Neutrophil (primary cell): ENCODE measurements around the gene DIP2C.

ENCODE experiments used
- H3K27ac ChIP-seq: fragments of 200-600 bp; sonication (generic); 2 replicates; pipeline ENCODE4 v1.5.1; 2016; ENCODE audit warnings: mild to moderate bottlenecking, moderate library complexity
- H3K27me3 ChIP-seq: fragments of 200-600 bp; sonication (generic); 2 replicates; pipeline ENCODE4 v1.6.0; 2016; ENCODE audit warnings: mild to moderate bottlenecking
- H3K36me3 ChIP-seq: fragments of 200-600 bp; sonication (generic); 2 replicates; pipeline ENCODE4 v1.5.1; 2017
- H3K4me1 ChIP-seq, 2 experiments: fragments of 200-600 bp in 1 of 2; sonication (generic) in 1 of 2; 1 replicate in 1 of 2; 2 replicates in 1 of 2; pipeline versions ENCODE4 v1.5.1 to v1.6.1; 2013 to 2016; ENCODE audit warnings: low read depth in 1 of 2, low read length in 1 of 2, mild to moderate bottlenecking in 1 of 2, moderate library complexity in 1 of 2; ENCODE audit not compliant: control insufficient read depth in 1 of 2, insufficient read depth in 1 of 2
- H3K4me3 ChIP-seq, 2 experiments: fragments of 200-600 bp in 1 of 2; sonication (generic) in 1 of 2; 1 replicate in 1 of 2; 2 replicates in 1 of 2; pipeline ENCODE4 v1.5.1; 2013 to 2016; ENCODE audit warnings: low read depth in 1 of 2, low read length in 1 of 2, mild to moderate bottlenecking in 1 of 2, moderate library complexity in 1 of 2
- H3K9me3 ChIP-seq: fragments of 200-600 bp; sonication (generic); 2 replicates; pipeline ENCODE4 v1.5.1; 2016
- TF ChIP-seq, protein P1 (sequence below): fragments of 200-600 bp; sonication (generic); IDR thresholded peaks from 2 replicates; pipeline ENCODE4 v1.5.1; 2016; ENCODE audit warnings: antibody characterized with exemption

Gene DIP2C

DNA sequence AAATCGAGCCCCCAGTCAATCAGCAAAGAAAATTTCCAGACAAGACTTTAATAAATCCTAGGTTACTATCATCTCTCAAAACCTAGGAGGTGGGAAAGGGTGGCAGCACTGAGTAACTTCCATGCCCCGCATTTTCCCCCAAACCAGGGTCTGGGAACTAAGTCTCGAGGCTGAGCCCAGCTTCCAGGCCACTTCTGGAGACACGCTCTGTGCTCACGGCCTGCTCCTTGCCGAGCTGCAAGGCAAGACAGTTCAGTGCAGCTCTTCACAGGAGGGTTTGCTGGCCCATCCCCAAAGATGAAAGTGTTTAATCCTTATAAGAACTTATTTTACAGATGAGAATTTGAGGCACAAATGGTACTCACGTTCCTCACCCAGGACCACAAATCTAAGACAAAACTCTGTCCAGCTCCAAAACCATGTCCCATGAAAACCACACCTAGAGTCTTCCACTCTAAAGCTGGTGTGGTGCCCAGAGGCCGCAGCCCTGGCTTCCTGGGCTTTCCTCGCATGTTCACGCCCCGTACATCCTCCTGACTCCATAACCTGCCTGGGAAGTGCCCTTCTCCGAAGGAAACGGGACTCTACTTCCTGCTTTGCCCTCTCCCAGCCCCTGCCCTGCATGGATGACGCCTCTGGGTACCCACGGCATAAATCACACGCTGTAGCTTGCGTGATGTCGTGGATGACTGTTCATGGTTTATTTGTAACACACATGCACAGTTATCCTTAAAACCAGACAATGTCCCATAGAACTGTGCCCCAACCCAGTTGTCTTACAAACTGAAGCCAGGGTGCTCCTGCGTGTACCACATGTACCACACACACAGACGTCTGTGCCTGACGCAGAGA lies 201.2 kb downstream of the DIP2C start:
- peaks cover 42% of the 10 kb centered on the region for H3K27me3 ChIP-seq
- no peaks in the 10 kb centered on the region for H3K9me3 ChIP-seq
- H3K4me1 ChIP-seq: peaks cover 0 to 5% of the 10 kb centered on the region in 2 experiments
- H3K4me3 ChIP-seq: no peak overlapping the region
- TF ChIP-seq, protein P1, sequence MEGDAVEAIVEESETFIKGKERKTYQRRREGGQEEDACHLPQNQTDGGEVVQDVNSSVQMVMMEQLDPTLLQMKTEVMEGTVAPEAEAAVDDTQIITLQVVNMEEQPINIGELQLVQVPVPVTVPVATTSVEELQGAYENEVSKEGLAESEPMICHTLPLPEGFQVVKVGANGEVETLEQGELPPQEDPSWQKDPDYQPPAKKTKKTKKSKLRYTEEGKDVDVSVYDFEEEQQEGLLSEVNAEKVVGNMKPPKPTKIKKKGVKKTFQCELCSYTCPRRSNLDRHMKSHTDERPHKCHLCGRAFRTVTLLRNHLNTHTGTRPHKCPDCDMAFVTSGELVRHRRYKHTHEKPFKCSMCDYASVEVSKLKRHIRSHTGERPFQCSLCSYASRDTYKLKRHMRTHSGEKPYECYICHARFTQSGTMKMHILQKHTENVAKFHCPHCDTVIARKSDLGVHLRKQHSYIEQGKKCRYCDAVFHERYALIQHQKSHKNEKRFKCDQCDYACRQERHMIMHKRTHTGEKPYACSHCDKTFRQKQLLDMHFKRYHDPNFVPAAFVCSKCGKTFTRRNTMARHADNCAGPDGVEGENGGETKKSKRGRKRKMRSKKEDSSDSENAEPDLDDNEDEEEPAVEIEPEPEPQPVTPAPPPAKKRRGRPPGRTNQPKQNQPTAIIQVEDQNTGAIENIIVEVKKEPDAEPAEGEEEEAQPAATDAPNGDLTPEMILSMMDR: no peak
- no peaks in the 10 kb centered on the region for H3K36me3 ChIP-seq
- no peak overlapping the region for H3K27ac ChIP-seq

DNA sequence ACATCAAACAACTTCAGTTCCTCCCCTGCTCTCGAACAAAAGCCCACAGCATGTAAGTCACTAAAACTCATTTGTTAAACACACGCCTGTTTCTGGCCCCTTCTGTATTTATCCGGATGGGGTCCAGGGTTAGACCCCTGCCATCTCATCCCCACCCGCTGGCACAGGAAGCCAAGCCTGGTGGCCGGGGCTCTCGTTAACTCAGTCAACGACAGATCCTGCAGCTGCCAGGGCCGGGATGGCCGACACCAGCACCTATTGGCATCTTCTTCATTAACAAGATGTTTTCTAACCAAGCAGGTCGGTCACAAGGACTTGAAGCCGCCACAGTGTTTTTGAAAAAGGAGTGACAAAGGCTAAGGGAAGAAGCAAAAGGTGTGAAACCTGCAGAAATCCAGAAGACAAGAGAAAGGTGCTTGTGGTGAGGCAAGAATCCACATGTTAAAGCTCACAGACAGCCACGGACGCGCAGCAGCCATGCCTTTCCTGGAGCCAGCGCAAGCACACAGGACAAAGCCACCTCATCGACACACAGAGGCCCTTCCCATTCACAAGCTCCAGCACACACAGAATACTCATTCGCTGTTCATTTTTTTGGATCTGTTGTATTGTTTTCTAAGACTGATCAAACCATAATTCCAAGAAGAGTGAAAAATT lies 202.7 kb downstream of the DIP2C start:
- Histone ChIP-seq H3K9me3 (no peaks in the 10 kb centered on the region), H3K36me3 (no peaks in the 10 kb centered on the region), H3K4me1 (peaks cover 0 to 5% of the 10 kb centered on the region in 2 experiments), H3K27ac (no peak overlapping the region), H3K4me3 (no peak overlapping the region), H3K27me3 (peaks cover 28% of the 10 kb centered on the region)
- TF ChIP-seq, protein P1: no peak

DNA sequence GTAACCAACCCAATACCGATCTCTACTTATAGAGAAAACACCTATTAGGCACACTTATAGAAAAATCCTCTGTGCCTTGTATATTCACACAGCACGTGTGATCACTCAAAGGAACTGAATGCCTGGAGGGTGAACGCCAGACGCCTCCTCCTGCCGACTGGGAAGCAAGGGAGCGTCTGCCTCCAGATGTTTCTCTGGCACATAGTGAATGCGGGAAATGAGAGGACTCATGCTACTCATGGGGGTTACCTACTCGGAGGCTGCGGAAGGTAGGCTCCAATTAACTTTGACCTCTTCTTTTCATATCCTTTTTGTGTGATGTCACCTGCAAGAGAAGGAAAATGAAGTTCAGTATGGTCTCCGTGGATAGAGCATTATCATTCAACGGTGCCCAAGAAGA lies 203.3 kb downstream of the DIP2C start:
- H3K36me3 ChIP-seq: no peaks in the 10 kb centered on the region
- no peaks in the 10 kb centered on the region for H3K9me3 ChIP-seq
- H3K27me3 ChIP-seq: peaks cover 28% of the 10 kb centered on the region
- peaks cover 0 to 5% of the 10 kb centered on the region in 2 experiments for H3K4me1 ChIP-seq
- no peak overlapping the region for H3K27ac ChIP-seq
- no peak overlapping the region for H3K4me3 ChIP-seq
- TF ChIP-seq, protein P1: no peak

DNA sequence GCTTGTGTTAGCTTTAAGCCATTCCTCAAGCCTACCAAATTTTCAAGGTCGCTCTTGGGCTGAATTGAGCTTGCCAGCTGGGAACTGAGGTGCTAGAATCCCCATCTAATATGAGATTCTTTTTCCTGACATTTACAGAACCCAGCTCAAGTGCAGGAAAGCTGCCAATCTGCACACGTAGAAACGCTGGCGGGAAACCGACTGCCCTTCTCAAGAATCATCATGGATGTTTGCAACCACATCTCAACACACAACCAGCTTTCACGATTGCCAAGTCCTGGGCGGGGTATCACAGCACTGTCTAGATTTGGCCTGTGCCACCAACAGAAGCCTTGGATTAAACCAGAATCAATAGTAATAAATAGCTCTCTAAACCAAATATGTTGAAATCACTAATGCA lies 203.7 kb downstream of the DIP2C start:
- Histone ChIP-seq H3K4me1 (peaks cover 0 to 5% of the 10 kb centered on the region in 2 experiments), H3K27ac (no peak overlapping the region), H3K9me3 (no peaks in the 10 kb centered on the region), H3K36me3 (no peaks in the 10 kb centered on the region), H3K27me3 (peaks cover 28% of the 10 kb centered on the region), H3K4me3 (no peak overlapping the region)
- TF ChIP-seq, protein P1: no peak

DNA sequence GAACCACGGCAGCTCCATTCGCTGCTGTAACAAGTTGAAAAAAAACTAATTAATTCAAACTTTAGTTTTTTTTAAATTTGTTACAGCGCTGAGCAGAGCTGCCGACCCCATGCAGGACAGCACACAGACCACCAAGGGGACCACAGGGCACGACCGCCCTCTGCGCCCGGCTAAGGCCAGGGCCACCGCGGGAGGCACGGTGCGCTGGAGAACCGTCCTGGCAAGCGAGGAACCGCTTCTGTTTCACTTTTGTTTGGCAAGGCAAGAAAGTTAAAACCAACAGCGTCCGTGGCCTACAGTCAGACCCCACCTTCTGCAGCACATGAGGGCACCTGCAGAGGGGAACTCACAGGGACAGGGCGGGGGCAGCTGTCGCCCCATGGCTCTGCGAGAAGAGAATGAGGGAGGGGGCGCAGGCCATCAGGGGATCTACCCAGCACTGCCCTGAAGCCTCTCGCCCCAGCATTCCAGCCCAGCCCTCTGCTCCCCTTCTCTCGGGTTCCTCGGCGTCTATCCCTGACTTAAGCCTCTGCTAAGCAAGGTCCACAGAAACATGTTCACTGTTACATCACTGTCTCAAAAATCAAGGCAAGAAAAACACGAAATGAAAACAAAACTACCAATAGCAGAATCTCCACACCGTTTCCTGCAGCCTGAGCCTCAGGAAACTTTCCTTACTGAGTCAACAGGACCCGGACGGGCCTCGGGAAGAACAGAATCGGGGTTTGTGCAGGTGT lies 204.4 kb downstream of the DIP2C start:
- Histone ChIP-seq H3K27ac (no peak overlapping the region), H3K4me1 (peaks cover 0 to 5% of the 10 kb centered on the region in 2 experiments), H3K27me3 (peaks cover 28% of the 10 kb centered on the region), H3K36me3 (no peaks in the 10 kb centered on the region), H3K9me3 (no peaks in the 10 kb centered on the region), H3K4me3 (peak overlapping the region; percentile 35 to 44)
- TF ChIP-seq, protein P1: no peak
